CD14-positive monocyte (primary cell): ENCODE measurements around the gene CD300C. TPM values are rescaled to one million over a fixed set of nuclear protein-coding genes. Genes with fewer than 3 reads are reported as not detected.

Source experiments
- DNase-seq, 3 donors: peaks; one replicate each; pipeline ENCODE4 v3.0.0-alpha.2; 2011 to 2022
- H2AFZ ChIP-seq: 2 replicates; pipeline ENCODE4 v1.6.0; 2012; ENCODE audit warnings: mild to moderate bottlenecking, low read depth, low read length, inconsistent platforms; ENCODE audit not compliant: insufficient read depth, poor library complexity, severe bottlenecking
- H3K27ac ChIP-seq, 2 donors: 1 replicate in 1 of 2; 2 replicates in 1 of 2; pipeline ENCODE4 v1.5.1; 2012 to 2013; ENCODE audit warnings: low read length in 2 of 2, control low read depth in 1 of 2, inconsistent platforms in 1 of 2, low read depth in 1 of 2, mild to moderate bottlenecking in 1 of 2
- H3K27me3 ChIP-seq, 2 donors: one replicate each; pipeline versions ENCODE4 v1.6.0 to v1.6.1; 2011 to 2013; ENCODE audit warnings: low read length in 2 of 2; ENCODE audit not compliant: control insufficient read depth in 2 of 2, insufficient read depth in 2 of 2
- H3K36me3 ChIP-seq, 2 donors: replicated peaks in 1 of 2; 1 replicate in 1 of 2; 2 replicates in 1 of 2; pipeline versions ENCODE4 v1.5.1 to v1.6.1; 2012 to 2013; ENCODE audit warnings: low read length in 2 of 2, control low read depth in 1 of 2, inconsistent platforms in 1 of 2, mild to moderate bottlenecking in 1 of 2; ENCODE audit not compliant: insufficient read depth in 2 of 2, control insufficient read depth in 1 of 2
- H3K4me1 ChIP-seq, 2 donors: 1 replicate in 1 of 2; 2 replicates in 1 of 2; pipeline versions ENCODE4 v1.5.1 to v1.6.1; 2012 to 2013; ENCODE audit warnings: low read length in 2 of 2, control low read depth in 1 of 2, inconsistent platforms in 1 of 2, mild to moderate bottlenecking in 1 of 2, moderate library complexity in 1 of 2; ENCODE audit not compliant: insufficient read depth in 2 of 2, control insufficient read depth in 1 of 2
- H3K4me2 ChIP-seq: replicated peaks from 2 replicates; pipeline ENCODE3; 2012; ENCODE audit warnings: low read length, moderate library complexity, mild to moderate bottlenecking; ENCODE audit not compliant: poor library complexity, severe bottlenecking; ENCODE audit errors: extremely low read depth
- H3K4me3 ChIP-seq, 3 experiments: fragments of 200-600 bp in 1 of 3; sonication (generic) in 1 of 3; replicated peaks in 1 of 3; 1 replicate in 2 of 3; 2 replicates in 1 of 3; pipeline ENCODE4 v1.5.1; 2011 to 2013; ENCODE audit warnings: low read length in 3 of 3, mild to moderate bottlenecking in 3 of 3, control low read depth in 2 of 3, low read depth in 2 of 3, inconsistent platforms in 1 of 3, moderate library complexity in 1 of 3
- H3K79me2 ChIP-seq: 2 replicates; pipeline ENCODE4 v1.6.0; 2012; ENCODE audit warnings: mild to moderate bottlenecking, control low read depth, inconsistent platforms, low read length, moderate library complexity; ENCODE audit not compliant: insufficient read depth
- H3K9ac ChIP-seq: 2 replicates; pipeline ENCODE4 v1.6.0; 2017; ENCODE audit warnings: low read length, mild to moderate bottlenecking; ENCODE audit not compliant: insufficient read depth, poor library complexity, severe bottlenecking
- H3K9me3 ChIP-seq, 2 donors: replicated peaks in 1 of 2; 1 replicate in 1 of 2; 2 replicates in 1 of 2; pipeline versions ENCODE4 v1.5.1 to v1.6.1; 2012 to 2013; ENCODE audit warnings: low read length in 2 of 2, control low read depth in 1 of 2; ENCODE audit not compliant: control insufficient read depth in 1 of 2, insufficient read depth in 1 of 2
- H4K20me1 ChIP-seq: 2 replicates; pipeline ENCODE4 v1.6.0; 2012; ENCODE audit warnings: mild to moderate bottlenecking, low read length, control low read depth, moderate library complexity; ENCODE audit not compliant: insufficient read depth
- H3K27ac Mint-ChIP-seq, 7 donors: one replicate each; pipeline ENCODE4 v1.8.0; 2020; ENCODE audit warnings: mild to moderate bottlenecking in 7 of 7, mixed read lengths in 7 of 7, moderate library complexity in 6 of 7, inconsistent platforms in 2 of 7
- H3K27me3 Mint-ChIP-seq, 3 donors: one replicate each; pipeline ENCODE4 v1.8.0; 2021 to 2022; ENCODE audit warnings: low read depth in 3 of 3, mild to moderate bottlenecking in 3 of 3, mixed read lengths in 3 of 3, moderate library complexity in 3 of 3, inconsistent platforms in 1 of 3
- H3K36me3 Mint-ChIP-seq, 2 donors: one replicate each; pipeline ENCODE4 v1.8.0; 2020; ENCODE audit warnings: mixed read lengths in 2 of 2, inconsistent platforms in 1 of 2, mild to moderate bottlenecking in 1 of 2
- H3K4me1 Mint-ChIP-seq: one replicate; pipeline ENCODE4 v1.8.0; 2020; ENCODE audit warnings: mild to moderate bottlenecking, mixed read lengths
- H3K4me3 Mint-ChIP-seq, 2 donors: one replicate each; pipeline ENCODE4 v1.8.0; 2020; ENCODE audit warnings: mild to moderate bottlenecking in 2 of 2, mixed read lengths in 2 of 2, moderate library complexity in 1 of 2
- H3K9me3 Mint-ChIP-seq, 7 donors: one replicate each; pipeline ENCODE4 v1.8.0; 2020 to 2022; ENCODE audit warnings: mixed read lengths in 7 of 7, mild to moderate bottlenecking in 6 of 7, moderate library complexity in 6 of 7, inconsistent platforms in 2 of 7
- CTCF ChIP-seq: fragments of 200-600 bp; IDR thresholded peaks from one replicate; pipeline ENCODE4 v1.8.0; 2022; ENCODE audit warnings: antibody characterized with exemption, mild to moderate bottlenecking
- WGBS: methylation state at CpG from one replicate; pipeline ENCODE4 v1.1.5; 2013; ENCODE audit warnings: missing lambda C conversion rate; ENCODE audit not compliant: insufficient coverage; 5-methylcytosine and 5-hydroxymethylcytosine counted together
- intact Hi-C, 2 donors: fragments of 100-400 bp; cut with micrococcal nuclease; formaldehyde crosslinking; loops; one replicate each; pipeline versions ENCODE4 v1.15.0 to v1.15.1; 2023
- polyA plus RNA-seq, 3 donors: library from polyadenylated mRNA; depleted of rRNA in 1 of 3; unstranded in 2 of 3; stranded (reverse) in 1 of 3; fragments of 300-500 nt in 2 of 3; fragments of >200 nt in 1 of 3; fragmentation: Illumina TruSeq in 2 of 3; gene quantifications; 1 replicate in 2 of 3; 2 replicates in 1 of 3; pipeline ENCODE4 v1.2.3, GENCODE V29; 2012 to 2021

Gene CD300C
- polyA plus RNA-seq, 3 donors = 68.3 to 141 (median 93.1) TPM

DNA sequence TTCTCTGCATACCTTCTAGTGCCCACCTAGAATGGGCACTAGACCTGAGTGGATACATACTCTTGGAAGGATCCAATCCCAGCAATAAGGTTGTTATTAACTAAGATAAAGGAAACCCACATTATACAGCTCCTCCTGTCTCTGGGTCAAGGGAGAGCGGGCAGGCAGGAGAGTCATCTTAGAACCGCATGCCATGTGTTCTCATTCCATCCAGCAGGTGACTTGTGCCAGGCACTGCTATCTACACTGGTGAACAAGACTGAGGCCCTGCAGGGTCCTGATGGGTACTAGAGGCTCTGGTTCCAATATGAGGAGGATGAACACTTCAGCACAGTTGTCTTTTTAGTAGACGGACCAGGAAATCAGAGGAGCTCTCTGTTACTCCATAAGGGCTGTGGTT lies 27.3 kb upstream of the CD300C start:
- H3K27ac Mint-ChIP-seq = no peak overlapping the region
- peaks cover 44% of the 10 kb centered on the region for H3K4me1 Mint-ChIP-seq
- Histone ChIP-seq H4K20me1 (no peaks in the 10 kb centered on the region), H3K27ac (no peak overlapping the region), H3K9ac (no peak overlapping the region), H3K4me3 (no peak overlapping the region), H3K4me1 (peaks cover 42 to 46% of the 10 kb centered on the region in 2 donors), H2AFZ (no peak overlapping the region), H3K4me2 (no peak overlapping the region), H3K27me3 (peaks cover 0 to 4% of the 10 kb centered on the region in 2 donors), H3K79me2 (no peaks in the 10 kb centered on the region), H3K36me3 (no peaks in the 10 kb centered on the region), H3K9me3 (no peaks in the 10 kb centered on the region)
- H3K27me3 Mint-ChIP-seq = peaks cover 12 to 20% (median 16%) of the 10 kb centered on the region in 3 donors
- no peak for TF ChIP-seq CTCF
- 100% methylated on average over 1 of the region's 3 CpGs for whole genome bisulfite sequencing
- peaks cover 0 to 7% of the 10 kb centered on the region in 2 donors for H3K36me3 Mint-ChIP-seq
- no peak overlapping the region for H3K4me3 Mint-ChIP-seq
- intact Hi-C loops = no loop called here
- H3K9me3 Mint-ChIP-seq = peaks cover 0 to 15% (median 3%) of the 10 kb centered on the region in 7 donors
- no peak for DNase-seq

GRCh38 chr17:74571621-74572270 lies 25.8 kb upstream of the CD300C start:
- Histone ChIP-seq H3K4me1 (peaks cover 57 to 60% of the 10 kb centered on the region in 2 donors), H3K79me2 (no peaks in the 10 kb centered on the region), H3K27ac (peak overlapping the region in 1 of 2 donors; percentile 48), H3K9ac (no peak overlapping the region), H3K9me3 (no peaks in the 10 kb centered on the region), H2AFZ (no peak overlapping the region), H3K4me3 (no peak overlapping the region), H4K20me1 (no peaks in the 10 kb centered on the region), H3K27me3 (peaks cover 0 to 4% of the 10 kb centered on the region in 2 donors), H3K4me2 (peak overlapping the region; percentile 13), H3K36me3 (no peaks in the 10 kb centered on the region)
- WGBS = 42% methylated on average over 2 of the region's 4 CpGs
- Mint-ChIP-seq H3K4me1 (peaks cover 55% of the 10 kb centered on the region), H3K36me3 (peaks cover 0 to 7% of the 10 kb centered on the region in 2 donors), H3K27me3 (peaks cover 12 to 17% (median 13%) of the 10 kb centered on the region in 3 donors), H3K4me3 (no peak overlapping the region), H3K9me3 (peaks cover 0 to 15% (median 3%) of the 10 kb centered on the region in 7 donors), H3K27ac (peak overlapping the region in 6 of 7 donors; percentile 30 to 89 (median 70))
- no peak for TF ChIP-seq CTCF
- intact Hi-C loops = loop anchor here in 1 of 2 donors (2.0 kb wide), 1 partner anchor 75 kb away; no protein-coding TSS in a partner anchor
- peak in 2 of 3 donors; percentile 54 to 68 for DNase-seq
